Activated CD8-positive, alpha-beta T cell treated with anti-CD3 and anti-CD28 coated beads for 36 hours (primary cell): ENCODE results near the gene PRDM16. TPM values are rescaled to one million over a fixed set of nuclear protein-coding genes. Genes with fewer than 3 reads are reported as not detected.

ENCODE experiments used
- ATAC-seq: fragments of 200-7000 bp; cut with Tn5 transposase; one replicate; pipeline ENCODE4 v1.10.0; 2021; ENCODE audit warnings: mild to moderate bottlenecking, moderate library complexity
- CTCF ChIA-PET: fragments of 350-600 bp; sonication (Branson Sonifier 250); formaldehyde crosslinking; loops from one replicate; lab custom pipeline; 2021; ENCODE audit warnings: antibody characterized with exemption; lab: Charles Lee
- POLR2A ChIA-PET: fragments of 350-600 bp; sonication (Branson Sonifier 250); formaldehyde crosslinking; loops from one replicate; lab custom pipeline; 2021; ENCODE audit warnings: antibody characterized with exemption; lab: Charles Lee
- DNase-seq: peaks from one replicate; pipeline ENCODE4 v3.0.0-alpha.2; 2020
- H3K27ac Mint-ChIP-seq: one replicate; pipeline ENCODE4 v1.8.0; 2021; ENCODE audit warnings: mild to moderate bottlenecking, mixed read lengths
- H3K27me3 Mint-ChIP-seq: one replicate; pipeline ENCODE4 v1.8.0; 2021; ENCODE audit warnings: mixed read lengths
- H3K36me3 Mint-ChIP-seq: one replicate; pipeline ENCODE4 v1.8.0; 2021; ENCODE audit warnings: low read depth, mixed read lengths
- H3K4me1 Mint-ChIP-seq: one replicate; pipeline ENCODE4 v1.8.0; 2021; ENCODE audit warnings: low read depth, mixed read lengths
- H3K4me3 Mint-ChIP-seq: one replicate; pipeline ENCODE4 v1.8.0; 2021; ENCODE audit warnings: mild to moderate bottlenecking, moderate library complexity, mixed read lengths
- H3K9me3 Mint-ChIP-seq: one replicate; pipeline ENCODE4 v1.8.0; 2021; ENCODE audit warnings: mixed read lengths
- intact Hi-C: fragments of 100-400 bp; cut with micrococcal nuclease; formaldehyde crosslinking; loops from one replicate; pipeline ENCODE4 v1.10.0; 2022
- total RNA-seq, 2 experiments: library from RNA; stranded (reverse); gene quantifications; one replicate each; pipeline ENCODE4 v1.2.3, GENCODE V29; 2021
- TF ChIP-seq, protein P1 (sequence below): fragments of 200-600 bp; IDR thresholded peaks from one replicate; pipeline ENCODE4 v1.8.0; 2022; ENCODE audit warnings: antibody characterized with exemption, mild to moderate bottlenecking

PRDM16 gene
- total RNA-seq, 2 experiments from 2014 or later = 0.29 to 0.49 TPM

DNA sequence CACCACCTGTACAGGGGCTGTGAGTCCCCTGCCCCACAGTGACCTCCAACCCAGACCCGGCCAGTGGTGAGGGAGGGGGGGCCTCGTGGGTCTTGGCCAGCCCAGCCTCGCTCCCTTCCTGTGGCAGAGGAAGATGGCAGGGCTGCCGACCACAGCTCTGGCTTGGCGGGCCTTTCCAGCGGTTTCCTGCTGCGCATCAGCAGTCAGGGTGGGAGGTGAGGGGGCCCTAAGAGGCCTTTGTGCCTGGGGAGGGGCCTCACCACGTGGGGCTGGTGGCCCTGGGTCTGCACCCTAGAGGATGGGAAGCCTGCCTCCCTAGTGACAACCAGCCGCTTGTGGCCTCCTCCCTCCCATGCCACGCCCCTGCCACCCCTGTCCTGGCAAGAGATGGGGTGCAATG, 312.9 kb downstream of the PRDM16 start:
- no peaks in the 10 kb centered on the region for H3K4me1 Mint-ChIP-seq
- no peak for ATAC-seq
- no peak for DNase-seq
- intact Hi-C loops = no loop called here
- H3K27ac Mint-ChIP-seq = no peak overlapping the region
- no peaks in the 10 kb centered on the region for H3K9me3 Mint-ChIP-seq
- CTCF ChIA-PET = no interaction called here
- TF ChIP-seq, protein P1, sequence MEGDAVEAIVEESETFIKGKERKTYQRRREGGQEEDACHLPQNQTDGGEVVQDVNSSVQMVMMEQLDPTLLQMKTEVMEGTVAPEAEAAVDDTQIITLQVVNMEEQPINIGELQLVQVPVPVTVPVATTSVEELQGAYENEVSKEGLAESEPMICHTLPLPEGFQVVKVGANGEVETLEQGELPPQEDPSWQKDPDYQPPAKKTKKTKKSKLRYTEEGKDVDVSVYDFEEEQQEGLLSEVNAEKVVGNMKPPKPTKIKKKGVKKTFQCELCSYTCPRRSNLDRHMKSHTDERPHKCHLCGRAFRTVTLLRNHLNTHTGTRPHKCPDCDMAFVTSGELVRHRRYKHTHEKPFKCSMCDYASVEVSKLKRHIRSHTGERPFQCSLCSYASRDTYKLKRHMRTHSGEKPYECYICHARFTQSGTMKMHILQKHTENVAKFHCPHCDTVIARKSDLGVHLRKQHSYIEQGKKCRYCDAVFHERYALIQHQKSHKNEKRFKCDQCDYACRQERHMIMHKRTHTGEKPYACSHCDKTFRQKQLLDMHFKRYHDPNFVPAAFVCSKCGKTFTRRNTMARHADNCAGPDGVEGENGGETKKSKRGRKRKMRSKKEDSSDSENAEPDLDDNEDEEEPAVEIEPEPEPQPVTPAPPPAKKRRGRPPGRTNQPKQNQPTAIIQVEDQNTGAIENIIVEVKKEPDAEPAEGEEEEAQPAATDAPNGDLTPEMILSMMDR = no peak
- H3K36me3 Mint-ChIP-seq = no peaks in the 10 kb centered on the region
- H3K27me3 Mint-ChIP-seq = peaks cover 1% of the 10 kb centered on the region
- no peak overlapping the region for H3K4me3 Mint-ChIP-seq
- POLR2A ChIA-PET = no interaction called here

DNA sequence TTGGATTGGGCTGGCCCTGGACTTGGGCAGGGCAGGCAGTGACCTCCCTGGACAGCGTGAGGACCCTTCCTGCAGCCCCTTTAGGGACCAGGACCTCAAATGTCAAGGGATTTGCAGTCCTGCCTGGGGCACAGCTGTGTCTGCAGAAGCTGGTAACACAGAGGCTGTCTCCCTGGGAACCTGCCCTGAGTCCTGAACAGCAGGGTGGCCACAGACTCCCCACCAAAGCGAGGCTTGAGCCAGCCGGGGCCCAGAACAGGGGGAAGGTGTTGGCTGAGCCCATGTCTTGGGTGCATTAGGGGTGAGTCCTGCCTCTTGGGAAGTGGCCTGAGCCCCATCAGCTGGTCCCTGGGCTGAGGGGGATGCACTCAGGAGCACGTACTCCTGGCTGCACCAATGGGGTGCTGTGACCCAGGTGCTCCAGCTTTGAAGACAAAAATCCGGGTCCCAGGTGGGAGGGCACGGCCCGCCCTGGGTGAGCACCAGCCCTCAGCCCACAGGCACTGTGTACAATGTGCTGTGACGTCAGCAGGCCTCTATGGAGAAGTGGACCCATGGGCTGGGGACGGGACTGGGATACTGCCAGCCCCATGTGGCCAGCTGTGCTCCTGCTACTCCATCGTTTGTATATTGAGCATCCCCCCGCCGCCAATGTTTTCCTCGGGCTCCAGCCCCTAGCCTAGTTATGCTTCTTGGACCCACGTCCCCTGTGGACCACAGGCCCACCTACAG, 313.5 kb downstream of the PRDM16 start:
- H3K27ac Mint-ChIP-seq = no peak overlapping the region
- TF ChIP-seq, protein P1 = no peak
- DNase-seq = no peak
- ChIA-PET POLR2A (no interaction called here), CTCF (no interaction called here)
- intact Hi-C loops = no loop called here
- ATAC-seq = no peak
- H3K27me3 Mint-ChIP-seq = peaks cover 1% of the 10 kb centered on the region
- no peaks in the 10 kb centered on the region for H3K4me1 Mint-ChIP-seq
- no peaks in the 10 kb centered on the region for H3K36me3 Mint-ChIP-seq
- H3K4me3 Mint-ChIP-seq = no peak overlapping the region
- no peaks in the 10 kb centered on the region for H3K9me3 Mint-ChIP-seq

DNA sequence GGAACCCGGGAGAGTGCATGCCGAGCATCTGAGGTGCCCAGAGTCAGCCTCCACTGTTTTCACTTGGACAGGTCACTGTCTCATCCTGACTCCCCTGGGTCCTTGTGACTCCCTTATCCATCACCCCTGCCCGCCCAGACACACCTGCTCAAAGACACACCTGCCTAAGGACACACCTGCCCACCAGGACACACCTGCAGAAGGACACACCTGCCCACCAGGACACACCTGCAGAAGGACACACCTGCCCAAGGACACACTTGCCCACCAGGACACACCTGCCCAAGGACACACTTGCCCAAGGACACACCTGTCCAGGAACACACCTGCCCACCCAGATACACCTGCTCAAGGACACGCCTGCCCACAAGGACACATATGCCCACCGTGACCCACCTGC, 314.7 kb downstream of the PRDM16 start:
- DNase-seq (no peak), ATAC-seq (no peak)
- Mint-ChIP-seq H3K9me3 (no peaks in the 10 kb centered on the region), H3K27me3 (peaks cover 1% of the 10 kb centered on the region), H3K36me3 (no peaks in the 10 kb centered on the region), H3K4me1 (no peaks in the 10 kb centered on the region), H3K27ac (no peak overlapping the region), H3K4me3 (no peak overlapping the region)
- intact Hi-C loops = no loop called here
- ChIA-PET POLR2A (no interaction called here), CTCF (no interaction called here)
- TF ChIP-seq, protein P1 = no peak

DNA sequence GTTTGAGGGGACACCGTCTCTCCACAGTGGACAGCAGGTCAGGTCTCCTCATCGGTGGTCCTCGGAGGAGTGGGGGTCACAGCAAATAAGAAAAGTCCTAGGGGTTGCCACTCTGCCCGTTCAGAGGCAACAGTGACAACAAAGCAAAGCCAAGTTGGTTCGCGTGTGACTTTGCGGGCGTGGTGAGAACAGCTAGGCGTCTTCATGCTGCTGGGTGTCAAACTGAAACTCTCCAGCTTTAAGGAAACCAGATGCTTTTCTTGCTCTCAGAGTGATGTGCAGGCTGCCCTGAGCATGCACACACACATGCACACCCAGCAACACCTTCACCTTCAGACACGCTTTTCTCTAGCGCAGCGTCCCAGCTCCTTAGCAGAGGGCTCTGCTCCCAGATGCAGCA, 315.4 kb downstream of the PRDM16 start:
- H3K27me3 Mint-ChIP-seq = peaks cover 1% of the 10 kb centered on the region

More for the DNA sequence above, 315.4 kb downstream of the PRDM16 start:
- CTCF ChIA-PET = no interaction called here
- DNase-seq = no peak
- ATAC-seq = no peak
- POLR2A ChIA-PET = no interaction called here
- Mint-ChIP-seq H3K27ac (no peak overlapping the region), H3K4me1 (no peaks in the 10 kb centered on the region), H3K36me3 (no peaks in the 10 kb centered on the region), H3K4me3 (no peak overlapping the region), H3K9me3 (no peaks in the 10 kb centered on the region)
- intact Hi-C loops = no loop called here
- TF ChIP-seq, protein P1 = no peak
